Measurements from ENCODE around the gene DOCK3. TPM values are rescaled to one million over a fixed set of nuclear protein-coding genes. Genes with fewer than 3 reads are reported as not detected.

Gene DOCK3
- total RNA-seq, 2 experiments from 2014 or later, result 3.4 to 4.1 TPM

- H3K4me1 Mint-ChIP-seq, result peaks cover 82% of the 10 kb centered on the region
- H3K4me3 Mint-ChIP-seq, result peak overlapping the region; percentile 61
- CTCF ChIA-PET, result interaction anchor here (0.8 to 4.4 kb wide), 27 partner anchors 10 to 823 kb away, joined by 3 to 39 read pairs (median 4); partner anchors contain the start of genes ABHD14B, C3orf18, DCAF1 and DUSP7
- H3K36me3 Mint-ChIP-seq, result peaks cover 52% of the 10 kb centered on the region
- no peaks in the 10 kb centered on the region for H3K27me3 Mint-ChIP-seq
- ATAC-seq (no peak), DNase-seq (no peak)
- H3K9me3 Mint-ChIP-seq (ENCODE audit: low read depth), result no peaks in the 10 kb centered on the region
- peak overlapping the region; percentile 75 for H3K27ac Mint-ChIP-seq
Observed at GRCh38 chr3:51390246-51391074, 715.7 kb downstream of the DOCK3 start.

GRCh38 chr3:51391075-51391565, 716.4 kb downstream of the DOCK3 start, which contains the start of gene RBM15B:
TSS of gene RBM15B (plus strand) at chr3:51391285. CDS start at chr3:51391400, 115 bp downstream.
- Mint-ChIP-seq H3K9me3 (ENCODE audit: low read depth) (no peaks in the 10 kb centered on the region), H3K27ac (peak within 1 kb of the TSS; percentile 88), H3K27me3 (no peaks in the 10 kb centered on the region), H3K4me3 (peak within 1 kb of the TSS; percentile 85), H3K4me1 (peaks cover 82% of the 10 kb centered on the region), H3K36me3 (peaks cover 45% of the 10 kb centered on the region)
- CTCF ChIA-PET, result interaction anchor here (1.0 to 4.4 kb wide), 6 partner anchors 11 to 290 kb away, joined by 3 to 39 read pairs (median 16); partner anchors contain the start of genes DCAF1 and TEX264
- DNase-seq (peak; percentile 98), ATAC-seq (peak; percentile 93)

GRCh38 chr3:51391566-51392354, 717.0 kb downstream of the DOCK3 start:
- Mint-ChIP-seq H3K36me3 (peaks cover 43% of the 10 kb centered on the region), H3K4me3 (peak overlapping the region; percentile 85), H3K27ac (peak overlapping the region; percentile 88), H3K27me3 (no peaks in the 10 kb centered on the region), H3K4me1 (peaks cover 82% of the 10 kb centered on the region), H3K9me3 (ENCODE audit: low read depth) (no peaks in the 10 kb centered on the region)
- ATAC-seq, result peak; percentile 22
- CTCF ChIA-PET, result interaction anchor here (0.6 to 1.6 kb wide), 3 partner anchors 10 to 47 kb away, joined by 3 to 4 read pairs (median 3); no protein-coding TSS in a partner anchor
- peak; percentile 71 for DNase-seq

GRCh38 chr3:51392355-51393133, 717.8 kb downstream of the DOCK3 start:
- Mint-ChIP-seq H3K4me1 (peaks cover 76% of the 10 kb centered on the region), H3K27ac (peak overlapping the region; percentile 88), H3K27me3 (no peaks in the 10 kb centered on the region), H3K36me3 (peaks cover 42% of the 10 kb centered on the region), H3K4me3 (peak overlapping the region; percentile 85), H3K9me3 (ENCODE audit: low read depth) (no peaks in the 10 kb centered on the region)
- DNase-seq (no peak), ATAC-seq (no peak)
- CTCF ChIA-PET, result interaction anchor here (0.6 to 2.3 kb wide), 4 partner anchors 10 to 289 kb away, joined by 3 to 7 read pairs (median 4); no protein-coding TSS in a partner anchor

- H3K27ac Mint-ChIP-seq, result no peak overlapping the region
- DNase-seq, result no peak
- peaks cover 70% of the 10 kb centered on the region for H3K4me1 Mint-ChIP-seq
- peak overlapping the region; percentile 85 for H3K4me3 Mint-ChIP-seq
- no peaks in the 10 kb centered on the region for H3K9me3 Mint-ChIP-seq (ENCODE audit: low read depth)
- no peak for ATAC-seq
- CTCF ChIA-PET, result interaction anchor here (1.3 to 2.3 kb wide), 3 partner anchors 41 to 291 kb away, joined by 3 to 7 read pairs (median 4); no protein-coding TSS in a partner anchor
- peaks cover 36% of the 10 kb centered on the region for H3K36me3 Mint-ChIP-seq
- no peaks in the 10 kb centered on the region for H3K27me3 Mint-ChIP-seq
Observed at GRCh38 chr3:51393134-51393495, 718.4 kb downstream of the DOCK3 start.

DNA sequence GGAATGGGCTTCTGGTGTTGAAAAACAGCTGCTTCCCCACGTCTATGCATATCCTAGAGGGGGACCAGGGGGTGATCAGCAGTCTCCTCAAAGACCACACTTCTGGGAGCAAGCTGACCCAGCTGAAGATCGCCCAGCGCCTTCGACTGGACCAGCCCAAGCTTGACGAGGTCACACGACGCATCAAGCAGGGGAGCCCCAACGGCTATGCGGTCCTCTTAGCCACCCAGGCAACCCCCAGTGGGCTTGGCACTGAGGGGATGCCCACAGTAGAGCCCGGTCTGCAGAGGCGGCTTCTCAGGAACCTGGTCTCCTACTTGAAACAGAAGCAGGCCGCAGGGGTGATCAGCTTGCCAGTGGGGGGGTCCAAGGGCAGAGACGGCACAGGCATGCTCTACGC, 718.8 kb downstream of the DOCK3 start:
- Mint-ChIP-seq H3K27ac (no peak overlapping the region), H3K9me3 (ENCODE audit: low read depth) (no peaks in the 10 kb centered on the region), H3K27me3 (no peaks in the 10 kb centered on the region), H3K4me1 (peaks cover 66% of the 10 kb centered on the region), H3K4me3 (peak overlapping the region; percentile 36), H3K36me3 (peaks cover 35% of the 10 kb centered on the region)
- DNase-seq (no peak), ATAC-seq (no peak)
- CTCF ChIA-PET, result interaction anchor here (0.7 to 2.3 kb wide), 4 partner anchors 9 to 443 kb away, joined by 3 to 7 read pairs (median 3); partner anchors contain the start of gene MANF

- Mint-ChIP-seq H3K4me3 (no peak overlapping the region), H3K27ac (no peak overlapping the region), H3K4me1 (peaks cover 58% of the 10 kb centered on the region), H3K36me3 (peaks cover 30% of the 10 kb centered on the region), H3K27me3 (no peaks in the 10 kb centered on the region), H3K9me3 (ENCODE audit: low read depth) (no peaks in the 10 kb centered on the region)
- no peak for ATAC-seq
- no peak for DNase-seq
- CTCF ChIA-PET, result interaction anchor here (0.7 to 2.3 kb wide), 3 partner anchors 10 to 444 kb away, joined by 3 to 7 read pairs (median 3); partner anchors contain the start of gene MANF
Observed at GRCh38 chr3:51394541-51394940, 719.8 kb downstream of the DOCK3 start.

DNA sequence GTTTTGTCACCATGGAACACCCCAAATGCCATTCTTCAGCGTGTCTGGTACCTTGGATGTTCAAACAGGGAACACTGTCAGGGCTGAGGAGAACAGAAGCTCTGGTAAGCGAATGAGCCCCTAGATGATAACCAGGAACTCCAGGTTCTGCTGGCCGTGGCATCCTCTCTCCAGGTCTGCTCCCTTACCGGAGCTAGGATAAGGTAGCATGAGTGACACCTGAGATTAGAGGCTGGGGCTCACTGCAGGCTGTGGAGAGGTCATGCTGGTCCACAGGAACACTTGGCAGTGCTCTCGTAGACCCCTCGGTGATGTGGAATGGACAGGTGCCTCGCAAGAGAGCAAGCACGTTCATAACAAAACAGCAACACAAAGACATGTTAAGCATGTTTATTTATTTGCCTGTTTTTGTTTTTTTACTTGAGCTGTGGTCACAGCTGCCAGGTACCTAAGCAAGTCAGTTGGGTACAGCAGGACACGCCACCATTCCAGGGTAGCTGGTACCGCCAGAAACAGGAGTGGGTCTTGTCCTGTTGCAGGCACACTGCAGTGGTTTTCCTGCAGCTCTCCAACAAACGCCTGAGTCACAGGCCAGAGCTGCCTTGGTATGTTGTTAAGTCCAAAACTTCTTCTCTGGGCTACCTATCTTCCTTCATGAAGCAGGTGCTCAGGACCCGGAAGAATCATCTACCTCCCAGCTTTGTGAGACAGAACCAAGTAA, 720.9 kb downstream of the DOCK3 start:
- Mint-ChIP-seq H3K9me3 (ENCODE audit: low read depth) (no peaks in the 10 kb centered on the region), H3K4me1 (peaks cover 48% of the 10 kb centered on the region), H3K36me3 (peaks cover 30% of the 10 kb centered on the region), H3K4me3 (no peak overlapping the region), H3K27ac (peak overlapping the region; percentile 73), H3K27me3 (no peaks in the 10 kb centered on the region)
- ATAC-seq, result no peak
- DNase-seq, result no peak
- CTCF ChIA-PET, result interaction anchor here (0.7 to 1.1 kb wide), 3 partner anchors 8 to 33 kb away, joined by 3 read pairs; no protein-coding TSS in a partner anchor

DNA sequence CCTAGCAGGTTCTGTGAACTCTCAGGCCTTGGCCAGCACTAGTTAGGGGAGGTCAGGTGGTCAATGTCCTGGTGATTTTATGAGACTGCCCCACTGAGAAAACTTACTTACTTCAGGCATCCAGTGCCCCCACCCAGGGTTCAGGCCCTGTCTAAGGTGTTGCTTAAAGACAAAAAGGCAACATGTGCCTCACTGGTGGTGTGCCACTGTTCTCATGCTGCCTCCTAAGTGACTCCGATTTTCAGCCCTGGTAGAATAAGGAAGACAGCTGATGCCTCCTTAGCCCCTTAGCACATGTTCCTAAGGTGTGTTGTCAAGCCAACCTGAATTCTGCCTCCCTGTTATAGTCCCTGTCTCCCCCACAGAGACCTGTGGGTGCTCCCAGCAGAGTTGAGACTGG, 721.7 kb downstream of the DOCK3 start:
- Mint-ChIP-seq H3K4me1 (peaks cover 47% of the 10 kb centered on the region), H3K27me3 (no peaks in the 10 kb centered on the region), H3K4me3 (no peak overlapping the region), H3K36me3 (peaks cover 30% of the 10 kb centered on the region), H3K27ac (peak overlapping the region; percentile 73), H3K9me3 (ENCODE audit: low read depth) (no peaks in the 10 kb centered on the region)
- CTCF ChIA-PET, result interaction anchor here (1.0 kb wide), 1 partner anchor 18 kb away, joined by 3 read pairs; no protein-coding TSS in a partner anchor
- no peak for DNase-seq
- no peak for ATAC-seq

GRCh38 chr3:51397392-51397791, 722.7 kb downstream of the DOCK3 start:
- CTCF ChIA-PET, result interaction anchor here (1.3 kb wide), 1 partner anchor 37 kb away, joined by 4 read pairs; no protein-coding TSS in a partner anchor
- ATAC-seq, result no peak
- H3K4me3 Mint-ChIP-seq, result no peak overlapping the region
- H3K4me1 Mint-ChIP-seq, result peaks cover 42% of the 10 kb centered on the region
- no peak overlapping the region for H3K27ac Mint-ChIP-seq
- DNase-seq, result no peak
- no peaks in the 10 kb centered on the region for H3K9me3 Mint-ChIP-seq (ENCODE audit: low read depth)
- peaks cover 34% of the 10 kb centered on the region for H3K36me3 Mint-ChIP-seq
- no peaks in the 10 kb centered on the region for H3K27me3 Mint-ChIP-seq

DNA sequence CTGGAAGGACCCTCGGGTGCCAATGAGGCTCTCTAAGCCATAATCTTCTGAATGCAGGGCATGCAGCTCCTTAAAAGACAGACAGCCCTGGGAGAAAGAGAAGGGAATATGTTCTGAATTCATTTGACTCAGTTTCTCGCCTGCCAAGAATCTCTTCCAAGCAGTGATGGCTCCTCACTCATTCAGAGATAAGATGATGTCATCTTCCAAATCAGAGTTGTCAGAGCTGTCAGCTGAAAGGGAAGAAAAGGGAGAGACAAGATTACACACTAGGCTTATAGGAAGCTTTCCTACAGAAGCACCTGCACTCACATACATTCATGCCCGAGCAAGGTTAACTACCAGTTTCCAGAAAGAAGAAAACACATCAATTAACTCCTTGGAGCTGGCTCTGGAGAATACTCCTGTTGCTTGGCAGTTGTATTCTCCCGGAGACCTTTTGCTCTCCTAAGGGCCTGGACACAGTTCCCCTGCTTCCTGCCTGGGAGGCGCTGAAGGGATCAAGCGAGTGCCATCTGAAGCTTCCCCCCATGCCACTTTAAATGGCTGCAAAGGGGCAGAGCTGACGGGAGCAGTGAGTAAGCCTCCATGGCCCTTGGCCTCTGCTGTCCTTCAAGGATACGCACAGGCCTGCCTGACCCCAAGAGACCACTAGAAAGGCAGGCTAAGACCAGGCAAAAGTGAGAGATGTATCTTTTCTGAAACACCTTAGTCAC, 724.0 kb downstream of the DOCK3 start:
- Mint-ChIP-seq H3K27me3 (no peaks in the 10 kb centered on the region), H3K9me3 (ENCODE audit: low read depth) (no peaks in the 10 kb centered on the region), H3K4me1 (peaks cover 30% of the 10 kb centered on the region), H3K27ac (peak overlapping the region; percentile 25), H3K4me3 (no peak overlapping the region), H3K36me3 (peaks cover 28% of the 10 kb centered on the region)
- DNase-seq, result no peak
- no peak for ATAC-seq
- CTCF ChIA-PET, result interaction anchor here (1.1 to 2.2 kb wide), 3 partner anchors 10 to 101 kb away, joined by 3 to 8 read pairs (median 5); partner anchors contain the start of gene DCAF1

Measured in activated CD8-positive, alpha-beta memory T cell treated with anti-CD3 and anti-CD28 coated beads, Interleukin-2, amount 10 ng/mL, durations not matched to agents 7 days and 5 days (primary cell).